Measurements from ENCODE around the gene PRR11.

DNA sequence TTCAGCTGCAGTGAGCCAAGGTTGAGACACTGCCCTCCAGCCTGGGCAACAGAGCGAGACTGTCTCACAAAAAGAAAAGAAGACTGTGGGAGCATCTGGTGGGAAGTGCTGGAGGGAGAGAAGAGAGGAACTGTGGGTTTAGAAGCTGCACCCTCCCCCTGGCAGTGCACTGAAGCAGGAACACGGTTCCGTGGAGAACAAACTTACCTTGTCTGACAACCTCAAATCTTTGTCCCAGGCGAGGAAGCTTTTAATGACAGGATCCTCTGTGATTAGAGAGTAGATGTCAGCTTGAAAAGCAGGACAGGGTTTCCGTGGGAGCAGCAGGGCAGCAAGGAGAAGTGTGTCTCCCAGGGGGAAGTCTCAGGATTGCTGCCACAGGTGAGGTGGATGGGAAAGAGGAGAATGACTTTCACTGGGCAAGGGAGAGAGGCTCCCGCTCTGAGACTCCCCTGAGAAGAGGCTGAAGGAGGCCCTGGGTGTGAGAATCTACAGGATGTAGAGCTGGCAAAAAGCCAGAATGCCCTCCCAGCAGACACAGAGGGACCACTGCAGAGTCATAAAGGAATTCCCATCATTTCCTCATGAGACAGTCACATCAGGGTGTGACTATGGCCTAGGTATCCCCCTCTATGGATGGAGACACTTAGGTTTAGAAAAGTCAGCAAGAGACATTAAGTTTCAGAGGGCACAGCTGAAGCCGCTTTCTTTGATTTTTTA, 22.9 kb downstream of the PRR11 start:
- TF ChIP-seq, protein P1, sequence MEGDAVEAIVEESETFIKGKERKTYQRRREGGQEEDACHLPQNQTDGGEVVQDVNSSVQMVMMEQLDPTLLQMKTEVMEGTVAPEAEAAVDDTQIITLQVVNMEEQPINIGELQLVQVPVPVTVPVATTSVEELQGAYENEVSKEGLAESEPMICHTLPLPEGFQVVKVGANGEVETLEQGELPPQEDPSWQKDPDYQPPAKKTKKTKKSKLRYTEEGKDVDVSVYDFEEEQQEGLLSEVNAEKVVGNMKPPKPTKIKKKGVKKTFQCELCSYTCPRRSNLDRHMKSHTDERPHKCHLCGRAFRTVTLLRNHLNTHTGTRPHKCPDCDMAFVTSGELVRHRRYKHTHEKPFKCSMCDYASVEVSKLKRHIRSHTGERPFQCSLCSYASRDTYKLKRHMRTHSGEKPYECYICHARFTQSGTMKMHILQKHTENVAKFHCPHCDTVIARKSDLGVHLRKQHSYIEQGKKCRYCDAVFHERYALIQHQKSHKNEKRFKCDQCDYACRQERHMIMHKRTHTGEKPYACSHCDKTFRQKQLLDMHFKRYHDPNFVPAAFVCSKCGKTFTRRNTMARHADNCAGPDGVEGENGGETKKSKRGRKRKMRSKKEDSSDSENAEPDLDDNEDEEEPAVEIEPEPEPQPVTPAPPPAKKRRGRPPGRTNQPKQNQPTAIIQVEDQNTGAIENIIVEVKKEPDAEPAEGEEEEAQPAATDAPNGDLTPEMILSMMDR (IDR thresholded peaks at IDR 0.05; ENCODE audit: insufficient read depth, low read length, poor library complexity, severe bottlenecking) = no peak
- TF ChIP-seq EZH2phosphoT487 (conservative IDR thresholded peaks at IDR 0.05; ENCODE audit: low read length) = no peak
